COLO668 (cell line): Measurements from ENCODE around the gene ASB5.
"Not testable (repeated sequence)": the region's sequence is repeated elsewhere in the genome, so short reads cannot be mapped to it uniquely, and the experiment has no call there.

Source experiments
- DNase-seq: peaks from one replicate; lab custom pipeline; 2025; ENCODE audit not compliant: unreplicated experiment; lab: John Stamatoyannopoulos, UW

The ASB5 gene

GRCh38 chr4:176279560-176279959, 10.5 kb upstream of the ASB5 start:
- DNase-seq = not testable (repeated sequence)

- peak; percentile 51 for DNase-seq
Observed at GRCh38 chr4:176277162-176277904, 8.3 kb upstream of the ASB5 start.

- DNase-seq = no peak
Observed at GRCh38 chr4:176276710-176277109, 7.7 kb upstream of the ASB5 start.

- DNase-seq = no peak
Observed at GRCh38 chr4:176274441-176274840, 5.4 kb upstream of the ASB5 start.

GRCh38 chr4:176273736-176274135, 4.7 kb upstream of the ASB5 start:
- no peak for DNase-seq

GRCh38 chr4:176272799-176273198, 3.8 kb upstream of the ASB5 start:
- no peak for DNase-seq

- DNase-seq = no peak
Observed at GRCh38 chr4:176271749-176272148, 2.7 kb upstream of the ASB5 start.

GRCh38 chr4:176270669-176271068, 1.6 kb upstream of the ASB5 start:
- peak; percentile 47 for DNase-seq

GRCh38 chr4:176266026-176266425, 3.0 kb downstream of the ASB5 start:
- no peak for DNase-seq

- no peak for DNase-seq
Observed at GRCh38 chr4:176262243-176262642, 6.8 kb downstream of the ASB5 start.

- no peak for DNase-seq
Observed at GRCh38 chr4:176261481-176261880, 7.5 kb downstream of the ASB5 start.

- no peak for DNase-seq
Observed at GRCh38 chr4:176261018-176261417, 8.0 kb downstream of the ASB5 start.

GRCh38 chr4:176259330-176260090, 9.5 kb downstream of the ASB5 start:
- no peak for DNase-seq

- DNase-seq = no peak
Observed at GRCh38 chr4:176258135-176258534, 10.9 kb downstream of the ASB5 start.

- no peak for DNase-seq
Observed at GRCh38 chr4:176256921-176257320, 12.1 kb downstream of the ASB5 start.

GRCh38 chr4:176242764-176243347, 26.2 kb downstream of the ASB5 start:
- DNase-seq = no peak

- DNase-seq = no peak
Observed at GRCh38 chr4:176241703-176242102, 27.3 kb downstream of the ASB5 start.

- no peak for DNase-seq
Observed at GRCh38 chr4:176238826-176239225, 30.2 kb downstream of the ASB5 start.

- no peak for DNase-seq
Observed at GRCh38 chr4:176238157-176238610, 30.8 kb downstream of the ASB5 start.

- no peak for DNase-seq
Observed at GRCh38 chr4:176236946-176237345, 32.1 kb downstream of the ASB5 start.

- no peak for DNase-seq
Observed at GRCh38 chr4:176230836-176231235, 38.2 kb downstream of the ASB5 start.

GRCh38 chr4:176229645-176230044, 39.4 kb downstream of the ASB5 start:
- no peak for DNase-seq
